Measurements from ENCODE around the gene HPSE2. TPM values are rescaled to one million over a fixed set of nuclear protein-coding genes. Genes with fewer than 3 reads are reported as not detected.
A peak's percentile ranks its signal among the peaks of the same experiment; 100 is the strongest.
"Not testable (repeated sequence)": the region's sequence is repeated elsewhere in the genome, so short reads cannot be mapped to it uniquely, and the experiment has no call there.

Gene HPSE2
- polyA plus RNA-seq, 1 donor, result not detected

- DNase-seq, result no peak
Observed at GRCh38 chr10:99005254-99005653, 230.4 kb downstream of the HPSE2 start.

DNA sequence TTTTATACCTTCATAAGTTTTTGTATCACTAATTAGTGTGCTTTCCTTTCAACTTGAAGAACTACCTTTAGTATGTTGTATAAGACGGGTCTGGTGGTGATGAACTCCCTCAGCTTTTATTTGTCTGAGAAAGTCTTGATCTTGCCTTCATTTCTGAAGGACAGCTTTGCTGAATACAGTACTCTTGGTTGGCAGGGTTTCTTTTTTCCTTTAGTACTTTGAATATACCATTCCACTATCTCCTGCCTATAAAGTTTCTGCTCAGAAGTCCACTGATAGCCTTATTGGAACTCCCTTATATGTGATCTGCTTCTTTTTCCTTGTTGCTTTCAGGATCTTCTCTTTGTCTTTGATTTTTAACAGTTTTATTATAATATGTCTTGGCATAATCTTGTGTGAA is 230.9 kb downstream of the HPSE2 start:
- DNase-seq, result no peak

DNA sequence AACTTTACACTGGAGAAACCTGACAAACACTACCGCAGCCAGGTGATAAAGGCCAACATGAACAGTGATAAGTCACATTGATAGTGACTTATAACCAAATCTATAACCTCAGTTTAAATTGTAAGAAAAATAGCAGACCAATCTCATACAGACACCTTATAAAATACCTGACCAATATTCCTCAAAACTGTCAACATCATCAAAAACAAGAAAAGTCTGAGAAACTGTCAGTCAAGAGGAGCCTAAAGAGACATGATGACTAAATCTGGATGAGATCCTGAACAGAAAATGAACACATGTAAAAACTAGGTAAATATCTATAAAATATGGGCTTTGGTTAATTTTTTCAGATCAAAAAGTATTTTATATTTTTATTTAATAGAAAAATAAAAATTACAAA is 233.3 kb downstream of the HPSE2 start:
- DNase-seq, result no peak

GRCh38 chr10:98997596-98997995 is 238.1 kb downstream of the HPSE2 start:
- DNase-seq, result no peak

- DNase-seq, result no peak
Observed at GRCh38 chr10:98994030-98994429, 241.6 kb downstream of the HPSE2 start.

GRCh38 chr10:98983751-98984150 is 251.9 kb downstream of the HPSE2 start:
- DNase-seq, result not testable (repeated sequence)

- DNase-seq, result no peak
Observed at GRCh38 chr10:98980353-98980752, 255.3 kb downstream of the HPSE2 start.

DNA sequence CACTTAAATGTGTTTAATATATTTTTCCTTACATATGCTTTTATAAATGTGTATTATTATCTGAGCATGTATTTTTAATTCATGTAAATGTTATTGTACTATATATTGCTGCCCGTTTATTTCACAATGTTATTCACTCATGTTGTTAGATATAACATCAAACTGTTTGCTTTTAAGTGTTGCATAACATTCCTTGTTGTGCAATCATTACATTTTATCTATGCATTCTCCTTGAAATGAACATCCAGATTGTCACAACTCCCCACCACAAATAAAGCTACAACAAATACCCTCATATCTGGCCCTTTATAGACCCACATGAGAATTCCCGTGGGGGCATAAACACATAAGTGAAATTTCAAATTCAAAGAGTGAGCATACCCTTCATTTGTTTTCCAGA is 264.2 kb downstream of the HPSE2 start:
- no peak for DNase-seq

GRCh38 chr10:98967601-98968000 is 268.1 kb downstream of the HPSE2 start:
- DNase-seq, result no peak

DNA sequence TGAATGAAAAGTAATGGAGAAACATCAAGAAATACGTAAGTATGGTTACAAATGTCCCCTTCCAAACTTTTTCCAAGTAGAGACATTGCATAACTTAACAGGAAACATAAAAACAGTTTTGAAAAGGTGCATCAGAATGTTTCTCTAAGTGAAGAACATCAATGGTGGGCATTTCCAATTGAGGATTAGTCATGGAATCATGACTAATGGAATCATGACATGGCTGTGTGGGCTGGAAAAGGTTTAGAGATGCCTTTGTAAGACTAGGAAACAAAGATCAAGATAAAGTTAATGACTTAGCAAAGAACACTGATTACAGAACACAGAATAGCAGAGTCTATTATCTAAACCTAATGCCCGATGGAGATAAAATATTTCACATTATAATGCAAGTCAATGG is 272.0 kb downstream of the HPSE2 start:
- no peak for DNase-seq

DNA sequence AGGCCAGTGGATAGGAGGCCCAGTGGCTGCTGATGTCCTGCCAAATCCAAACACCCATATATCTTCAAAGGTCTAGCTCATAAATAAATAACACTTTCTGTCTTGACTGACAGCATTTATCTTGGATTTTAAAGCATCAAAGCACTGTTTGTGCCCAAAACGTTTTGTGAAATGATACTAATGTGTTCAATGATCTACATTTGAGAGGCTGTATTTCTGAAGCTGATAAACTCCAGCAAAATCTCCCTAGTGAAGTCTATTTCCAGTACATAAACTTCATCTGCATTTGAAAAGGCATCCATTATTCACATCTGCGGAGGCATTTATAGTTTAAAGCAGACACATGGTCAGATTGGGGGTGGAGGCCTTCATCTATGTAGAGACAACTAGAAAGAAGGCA is 276.3 kb downstream of the HPSE2 start:
- DNase-seq, result no peak

- DNase-seq, result no peak
Observed at GRCh38 chr10:98957801-98958200, 277.9 kb downstream of the HPSE2 start.

DNA sequence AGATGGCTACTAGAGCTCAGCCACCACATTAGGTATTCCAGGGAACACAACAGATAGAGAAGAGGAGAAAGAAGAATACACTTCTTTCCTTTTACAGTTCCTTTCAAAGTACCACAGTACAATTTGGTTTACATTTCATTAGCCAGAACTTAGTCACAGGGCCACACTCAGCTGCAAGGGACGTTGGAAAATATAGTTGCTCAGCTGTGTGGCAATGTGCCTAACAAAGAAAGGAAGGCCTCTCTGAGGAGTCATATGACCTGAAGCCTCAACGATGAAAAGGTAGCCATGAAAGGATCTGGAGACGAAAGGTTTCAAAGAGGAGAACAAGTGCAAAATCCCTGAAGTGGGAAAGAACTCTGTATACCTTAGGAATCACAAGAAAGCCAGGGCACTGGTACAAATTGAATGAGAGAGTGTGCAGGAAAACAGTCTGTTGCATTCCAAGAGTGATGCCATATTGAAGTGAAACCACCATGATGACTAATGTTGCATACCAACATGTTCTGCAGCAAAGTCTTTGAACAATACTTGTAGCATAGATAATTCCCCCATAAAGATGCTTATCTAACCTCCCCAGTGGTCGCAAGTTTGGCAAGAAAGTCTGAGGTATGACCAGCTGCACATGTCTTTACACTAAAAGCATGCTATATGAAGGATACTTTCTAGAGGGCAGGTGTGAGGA is 278.9 kb downstream of the HPSE2 start:
- DNase-seq, result no peak

DNA sequence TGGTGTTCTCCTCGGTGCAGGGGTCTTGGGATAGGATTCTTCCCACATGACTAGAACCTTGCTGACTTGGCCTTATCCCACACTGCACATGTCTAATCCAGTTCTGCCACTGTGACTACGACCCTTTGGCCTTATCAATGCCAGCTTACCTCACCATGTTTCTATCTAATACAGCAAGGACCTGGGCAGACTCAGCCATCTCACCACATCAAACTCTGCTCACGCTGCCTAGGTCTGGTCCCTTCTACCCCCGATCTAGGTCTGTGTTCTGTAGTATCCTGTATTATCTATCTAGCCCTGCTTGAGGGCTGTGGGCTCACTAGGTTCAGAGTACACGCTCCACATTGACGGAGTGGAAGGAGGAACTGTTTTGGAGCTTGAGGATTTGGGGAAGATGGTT is 282.4 kb downstream of the HPSE2 start:
- DNase-seq, result no peak

DNA sequence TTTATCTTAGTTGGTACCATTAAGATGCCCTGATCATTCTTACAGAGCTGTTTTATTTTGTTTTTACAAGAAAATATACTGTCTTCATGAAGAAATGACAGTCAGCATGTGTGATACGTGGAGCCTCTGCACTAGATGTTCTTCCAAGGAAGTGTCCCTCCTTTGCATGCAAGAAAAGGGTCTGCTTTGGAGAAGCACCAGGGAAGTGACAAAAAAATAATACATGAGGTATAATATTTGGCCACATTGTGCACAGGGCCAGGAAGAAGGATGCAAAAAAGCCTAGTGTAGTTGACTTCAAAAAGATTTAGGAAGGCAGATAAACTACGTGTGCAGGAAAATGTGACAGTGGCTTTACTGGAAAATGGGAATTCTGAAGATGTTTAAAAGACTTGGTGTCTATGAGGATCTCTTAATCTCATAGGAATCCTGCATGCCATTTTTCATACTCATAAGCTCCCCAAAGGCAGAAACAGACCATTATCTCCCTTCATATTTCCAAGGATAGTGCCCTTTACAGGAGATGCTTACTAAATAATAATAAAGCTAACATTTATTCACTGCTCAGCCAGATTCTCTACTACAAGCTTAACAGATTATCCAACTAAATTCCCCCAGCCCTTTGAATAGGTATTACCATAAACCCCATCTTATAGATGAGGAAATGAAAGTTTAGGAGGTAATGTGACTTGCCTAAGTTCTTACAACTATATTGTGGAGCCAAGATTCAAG is 284.2 kb downstream of the HPSE2 start:
- DNase-seq, result no peak

DNA sequence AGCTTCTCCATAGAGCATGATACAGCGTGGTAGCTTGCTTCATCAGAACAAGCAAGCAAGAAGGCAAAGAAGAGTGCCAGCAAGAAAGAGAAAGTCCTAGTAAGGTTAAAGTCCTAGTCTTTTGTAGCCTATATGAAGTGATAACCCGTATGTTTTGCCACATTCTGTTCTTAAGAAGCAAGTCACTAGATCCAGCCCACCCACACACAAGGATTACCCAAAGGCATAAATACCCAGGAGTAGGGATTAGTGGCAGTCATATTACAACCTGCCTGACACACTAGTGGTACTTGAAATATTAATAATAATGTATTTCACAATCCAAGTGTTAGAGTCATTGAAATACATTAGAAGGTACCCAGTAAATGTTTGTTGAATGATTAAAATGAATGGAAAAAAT is 285.5 kb downstream of the HPSE2 start:
- DNase-seq, result no peak

DNA sequence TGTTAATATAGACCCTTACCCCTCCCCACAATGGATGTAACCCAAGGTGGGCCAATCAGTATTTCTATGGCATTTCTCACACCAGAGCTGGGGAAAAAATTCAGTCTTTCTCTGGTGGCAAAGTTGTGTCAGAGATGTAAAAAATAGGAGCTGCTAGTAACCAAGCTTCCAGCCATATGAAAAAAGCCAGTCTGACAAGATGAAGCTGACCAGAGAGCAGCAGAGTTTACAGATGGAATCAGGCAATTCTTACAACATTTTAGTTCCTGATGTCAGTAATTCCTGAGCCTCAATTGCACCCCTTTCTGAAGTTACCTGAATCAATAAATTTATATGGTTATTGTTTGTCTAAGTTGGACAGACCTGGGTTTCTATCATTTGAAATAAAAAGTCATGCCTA is 286.3 kb downstream of the HPSE2 start:
- no peak for DNase-seq

DNA sequence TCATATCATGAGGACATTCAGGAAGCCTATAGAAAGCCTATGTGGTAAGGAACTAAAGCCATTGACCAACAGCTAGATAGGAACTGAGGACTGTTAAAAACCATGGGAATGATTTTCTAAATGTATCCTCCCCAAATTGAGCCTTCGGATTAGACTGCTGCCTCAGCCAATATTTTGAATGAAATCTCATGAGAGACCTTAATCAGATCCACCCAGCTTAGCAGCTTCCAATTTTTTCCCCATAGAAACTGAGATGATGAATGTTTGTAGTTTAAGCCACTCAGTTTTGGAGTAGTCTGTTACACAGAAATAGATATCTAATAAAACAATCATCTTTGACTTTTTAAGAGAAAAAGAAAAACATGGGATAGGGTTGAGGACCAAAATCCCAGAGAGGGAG is 292.0 kb downstream of the HPSE2 start:
- no peak for DNase-seq

DNA sequence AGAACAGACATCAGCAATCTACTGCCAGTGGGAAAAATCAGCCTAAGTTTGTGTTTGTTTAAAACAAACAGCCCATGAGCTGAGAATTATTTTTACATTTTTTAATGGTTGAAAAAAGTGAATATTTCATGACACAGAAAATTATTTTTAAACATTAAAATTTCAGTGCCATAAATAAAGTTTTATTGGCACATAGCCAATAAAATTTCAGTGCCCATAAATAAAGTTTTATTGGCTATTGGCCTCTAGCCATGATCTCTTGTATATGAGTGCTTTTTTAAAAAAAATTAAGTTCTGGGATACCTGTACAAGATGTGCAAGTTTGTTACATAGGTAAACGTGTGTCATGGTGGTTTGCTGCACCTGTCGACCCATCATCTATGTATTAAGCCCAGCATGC is 305.9 kb downstream of the HPSE2 start:
- DNase-seq, result no peak

- DNase-seq, result no peak
Observed at GRCh38 chr10:98925651-98926050, 310.0 kb downstream of the HPSE2 start.

DNA sequence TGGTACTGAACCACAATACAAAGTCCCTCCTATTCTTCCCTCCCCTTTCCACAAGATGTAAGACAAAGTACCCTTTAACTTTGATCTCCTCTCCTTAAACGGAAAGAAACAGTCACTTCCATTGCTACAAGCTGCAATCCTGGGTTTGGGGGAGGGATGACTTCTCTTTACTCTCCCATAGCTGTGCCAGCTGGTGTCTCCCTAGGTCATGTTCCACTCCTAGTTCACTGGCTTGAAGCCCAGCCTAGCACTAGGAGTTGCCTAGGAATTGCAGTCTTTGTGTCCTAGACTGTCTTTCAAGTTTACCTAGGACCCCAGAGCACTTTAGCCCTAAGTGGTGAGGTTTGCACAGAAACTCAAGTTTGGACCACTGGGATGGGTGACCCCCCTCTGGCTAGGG is 311.1 kb downstream of the HPSE2 start:
- DNase-seq, result no peak

GRCh38 chr10:98921316-98921715 is 314.3 kb downstream of the HPSE2 start:
- DNase-seq, result no peak

GRCh38 chr10:98920807-98921206 is 314.8 kb downstream of the HPSE2 start:
- DNase-seq, result peak; percentile 23

GRCh38 chr10:98920360-98920759 is 315.3 kb downstream of the HPSE2 start:
- DNase-seq, result no peak

GRCh38 chr10:98919899-98920298 is 315.8 kb downstream of the HPSE2 start:
- DNase-seq, result no peak

Measured in hindlimb muscle (tissue), 1 donor.